SU-DHL-6 (cell line): ENCODE data around the gene STPG3.

Experiments used
- H2AFZ ChIP-seq: fragments of 200-600 bp; sonication (generic); 2 replicates; pipeline ENCODE4 v1.6.1; 2014; ENCODE audit warnings: low read depth, mild to moderate bottlenecking, moderate library complexity, mixed read lengths, antibody characterized with exemption, low read length; ENCODE audit not compliant: severe bottlenecking
- H3F3A ChIP-seq: fragments of 200-600 bp; shearing (Covaris generic); 2 replicates; pipeline ENCODE4 v1.6.0; 2016; ENCODE audit warnings: antibody characterized with exemption, mild to moderate bottlenecking; ENCODE audit not compliant: insufficient read depth
- H3K27ac ChIP-seq: fragments of 200-600 bp; sonication (generic); 2 replicates; pipeline ENCODE4 v1.5.1; 2016; ENCODE audit warnings: low read depth, mild to moderate bottlenecking, low read length, moderate library complexity, mixed read lengths
- H3K27me3 ChIP-seq: fragments of 200-600 bp; sonication (generic), shearing (Covaris generic); 2 replicates; pipeline ENCODE4 v1.6.0; 2014; ENCODE audit warnings: mild to moderate bottlenecking, low read length
- H3K36me3 ChIP-seq: fragments of 200-600 bp; sonication (generic); 2 replicates; pipeline ENCODE4 v1.6.1; 2014; ENCODE audit warnings: mild to moderate bottlenecking, low read length, mixed read lengths
- H3K4me2 ChIP-seq: fragments of 300-600, 200-600 bp; shearing (Covaris generic), sonication (generic); 2 replicates; pipeline ENCODE4 v1.6.0; 2014; ENCODE audit warnings: low read length, low read depth, mild to moderate bottlenecking; ENCODE audit not compliant: poor library complexity, severe bottlenecking
- H3K4me3 ChIP-seq: fragments of 200-600 bp; sonication (generic); 2 replicates; pipeline ENCODE4 v1.5.1; 2014; ENCODE audit warnings: antibody characterized with exemption, low read length, mild to moderate bottlenecking, mixed read lengths; ENCODE audit not compliant: insufficient read depth, poor library complexity, severe bottlenecking
- H3K79me2 ChIP-seq: fragments of 200-600 bp; sonication (generic); 2 replicates; pipeline ENCODE4 v1.6.1; 2014; ENCODE audit warnings: mild to moderate bottlenecking, low read length, moderate library complexity; ENCODE audit not compliant: insufficient read depth
- H3K9ac ChIP-seq: fragments of 200-600 bp; sonication (generic); 2 replicates; pipeline ENCODE4 v1.7.0; 2014; ENCODE audit warnings: mild to moderate bottlenecking, low read length
- H3K9me2 ChIP-seq: fragments of 200-600 bp; sonication (generic); replicated peaks from 2 replicates; pipeline ENCODE4 v1.6.1; 2014; ENCODE audit warnings: low read length; ENCODE audit not compliant: insufficient read depth
- H3K9me3 ChIP-seq: fragments of 200-600 bp; sonication (generic); 2 replicates; pipeline ENCODE4 v1.6.1; 2014; ENCODE audit warnings: low read length, mixed read lengths; ENCODE audit not compliant: insufficient read depth
- H4K20me1 ChIP-seq: fragments of 200-600 bp; sonication (generic); 2 replicates; pipeline ENCODE4 v1.6.1; 2014; ENCODE audit warnings: low read depth, mild to moderate bottlenecking, antibody characterized with exemption, low read length, moderate library complexity, mixed read lengths
- EZH2phosphoT487 ChIP-seq: fragments of 200-600 bp; sonication (generic), shearing (Covaris generic); conservative IDR thresholded peaks from 2 replicates; pipeline ENCODE4 v1.6.1; 2018; ENCODE audit warnings: mild to moderate bottlenecking, antibody characterized with exemption, low read length, moderate library complexity, mixed read lengths
- TF ChIP-seq, protein P1 (sequence below): fragments of 200-600 bp; sonication (generic); IDR thresholded peaks from one replicate; pipeline ENCODE4 v1.5.1; 2017; ENCODE audit warnings: antibody characterized with exemption, mild to moderate bottlenecking, low read length, moderate library complexity; ENCODE audit not compliant: insufficient read depth, poor library complexity, severe bottlenecking

The STPG3 gene

DNA sequence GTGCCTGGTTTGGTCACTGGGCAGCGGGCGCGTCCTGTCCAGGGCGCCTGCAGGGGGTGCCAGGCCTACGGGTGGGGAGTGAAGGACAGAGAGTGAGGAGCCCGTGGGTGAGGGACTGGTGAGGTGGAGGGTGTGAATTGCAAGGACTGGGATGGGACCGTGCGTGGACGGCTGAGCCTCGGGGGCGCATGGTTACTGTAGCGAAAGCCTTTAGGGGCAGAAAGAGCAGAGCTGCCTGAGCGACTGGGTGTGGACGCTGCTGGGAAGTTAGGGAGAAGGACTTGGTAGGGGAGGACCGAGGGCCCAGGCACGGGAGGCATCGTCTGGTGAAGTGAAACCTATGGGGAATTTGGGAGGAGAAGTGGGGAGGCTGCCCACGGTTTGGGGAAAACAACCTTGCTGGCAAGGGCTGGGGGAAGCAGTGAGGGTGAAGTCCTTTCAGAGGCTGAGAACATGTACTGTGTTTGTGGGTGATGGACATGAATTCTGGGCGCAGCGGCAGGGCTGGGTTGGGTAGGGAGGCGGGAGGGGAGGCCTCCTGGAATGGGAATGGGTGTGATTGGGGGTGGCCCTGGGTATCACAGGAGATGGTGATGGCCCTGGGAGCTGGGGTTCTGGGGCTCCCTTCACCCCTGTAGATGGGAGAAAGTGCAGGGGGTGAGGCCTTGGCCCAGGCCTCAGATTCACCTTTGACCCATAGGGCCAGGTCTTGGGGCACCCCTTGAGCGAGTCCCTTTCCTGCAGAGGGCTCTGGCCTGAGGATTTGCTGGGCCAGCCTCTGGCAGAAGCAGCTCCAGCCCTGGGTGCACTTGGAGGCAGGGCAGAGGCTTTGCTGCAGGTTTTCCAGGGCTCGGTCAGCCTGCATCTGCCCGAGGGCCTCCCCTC is 24.7 kb downstream of the STPG3 start:
- TF ChIP-seq, protein P1, sequence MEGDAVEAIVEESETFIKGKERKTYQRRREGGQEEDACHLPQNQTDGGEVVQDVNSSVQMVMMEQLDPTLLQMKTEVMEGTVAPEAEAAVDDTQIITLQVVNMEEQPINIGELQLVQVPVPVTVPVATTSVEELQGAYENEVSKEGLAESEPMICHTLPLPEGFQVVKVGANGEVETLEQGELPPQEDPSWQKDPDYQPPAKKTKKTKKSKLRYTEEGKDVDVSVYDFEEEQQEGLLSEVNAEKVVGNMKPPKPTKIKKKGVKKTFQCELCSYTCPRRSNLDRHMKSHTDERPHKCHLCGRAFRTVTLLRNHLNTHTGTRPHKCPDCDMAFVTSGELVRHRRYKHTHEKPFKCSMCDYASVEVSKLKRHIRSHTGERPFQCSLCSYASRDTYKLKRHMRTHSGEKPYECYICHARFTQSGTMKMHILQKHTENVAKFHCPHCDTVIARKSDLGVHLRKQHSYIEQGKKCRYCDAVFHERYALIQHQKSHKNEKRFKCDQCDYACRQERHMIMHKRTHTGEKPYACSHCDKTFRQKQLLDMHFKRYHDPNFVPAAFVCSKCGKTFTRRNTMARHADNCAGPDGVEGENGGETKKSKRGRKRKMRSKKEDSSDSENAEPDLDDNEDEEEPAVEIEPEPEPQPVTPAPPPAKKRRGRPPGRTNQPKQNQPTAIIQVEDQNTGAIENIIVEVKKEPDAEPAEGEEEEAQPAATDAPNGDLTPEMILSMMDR: no peak
- TF ChIP-seq EZH2phosphoT487: no peak
- no peaks in the 10 kb centered on the region for H3K79me2 ChIP-seq
- no peaks in the 10 kb centered on the region for H3K9me2 ChIP-seq
- no peak overlapping the region for H3K4me3 ChIP-seq
- no peaks in the 10 kb centered on the region for H3K27me3 ChIP-seq
- H3K9ac ChIP-seq: no peak overlapping the region
- no peaks in the 10 kb centered on the region for H3K36me3 ChIP-seq
- H3K9me3 ChIP-seq: no peaks in the 10 kb centered on the region
- no peak overlapping the region for H3K4me2 ChIP-seq
- H3K27ac ChIP-seq: 0 out of 2 replicates have a peak overlapping the region, but pooled peaks have one; percentile 62
- no peaks in the 10 kb centered on the region for H4K20me1 ChIP-seq
- no peaks in the 10 kb centered on the region for H3F3A ChIP-seq
- no peak overlapping the region for H2AFZ ChIP-seq

DNA sequence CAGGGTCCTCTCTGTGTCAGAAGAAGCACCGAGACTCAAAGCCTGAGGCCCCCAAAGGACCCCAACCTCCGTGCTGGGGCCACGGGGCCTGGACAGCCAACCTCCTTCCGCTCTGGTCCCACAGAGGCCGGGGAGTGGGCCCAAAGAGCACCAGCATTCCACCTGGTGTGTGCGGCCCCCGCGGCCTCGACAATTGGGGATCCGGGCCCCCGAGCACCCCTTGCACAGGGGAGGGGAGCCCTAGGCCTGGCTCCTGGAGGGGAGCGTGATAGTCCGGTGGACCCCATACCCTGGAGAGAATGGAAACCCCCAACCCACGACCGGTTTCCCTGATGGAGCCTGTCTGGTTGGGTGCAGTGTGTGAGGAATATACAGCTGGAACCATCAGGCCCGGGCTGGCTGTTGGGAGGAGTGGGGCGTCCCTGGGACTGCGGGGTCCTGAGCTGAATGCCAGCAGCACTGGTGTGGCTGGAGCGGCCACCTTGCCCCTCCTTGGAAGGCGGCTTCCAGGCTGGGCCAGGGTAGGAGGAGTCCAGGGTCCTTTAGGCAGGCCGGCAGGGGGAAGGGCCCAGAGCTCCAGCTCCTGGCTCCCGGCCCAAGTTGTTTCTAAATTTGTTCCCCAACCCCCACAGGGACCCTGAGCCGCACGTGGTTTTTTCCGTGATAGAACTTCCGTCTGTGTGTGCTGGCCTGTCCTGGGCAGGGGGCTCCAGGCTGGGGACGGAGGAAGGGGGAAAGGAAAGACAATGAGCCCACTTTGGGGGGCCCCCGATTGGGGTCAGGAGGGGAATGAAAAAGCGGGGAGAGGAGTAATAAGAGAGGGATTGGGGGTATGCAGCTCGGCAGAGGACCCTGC is 25.6 kb downstream of the STPG3 start:
- H3K27me3 ChIP-seq: no peaks in the 10 kb centered on the region
- no peaks in the 10 kb centered on the region for H3K9me3 ChIP-seq
- TF ChIP-seq, protein P1: no peak
- no peak for TF ChIP-seq EZH2phosphoT487
- no peak overlapping the region for H2AFZ ChIP-seq
- peak overlapping the region; percentile 62 for H3K27ac ChIP-seq
- H3K4me3 ChIP-seq: peak overlapping the region; percentile 47
- no peaks in the 10 kb centered on the region for H3K36me3 ChIP-seq
- no peaks in the 10 kb centered on the region for H3K79me2 ChIP-seq
- H3K9ac ChIP-seq: peak overlapping the region; percentile 55
- H3F3A ChIP-seq: no peaks in the 10 kb centered on the region
- no peaks in the 10 kb centered on the region for H3K9me2 ChIP-seq
- peak overlapping the region; percentile 67 for H3K4me2 ChIP-seq
- H4K20me1 ChIP-seq: no peaks in the 10 kb centered on the region

DNA sequence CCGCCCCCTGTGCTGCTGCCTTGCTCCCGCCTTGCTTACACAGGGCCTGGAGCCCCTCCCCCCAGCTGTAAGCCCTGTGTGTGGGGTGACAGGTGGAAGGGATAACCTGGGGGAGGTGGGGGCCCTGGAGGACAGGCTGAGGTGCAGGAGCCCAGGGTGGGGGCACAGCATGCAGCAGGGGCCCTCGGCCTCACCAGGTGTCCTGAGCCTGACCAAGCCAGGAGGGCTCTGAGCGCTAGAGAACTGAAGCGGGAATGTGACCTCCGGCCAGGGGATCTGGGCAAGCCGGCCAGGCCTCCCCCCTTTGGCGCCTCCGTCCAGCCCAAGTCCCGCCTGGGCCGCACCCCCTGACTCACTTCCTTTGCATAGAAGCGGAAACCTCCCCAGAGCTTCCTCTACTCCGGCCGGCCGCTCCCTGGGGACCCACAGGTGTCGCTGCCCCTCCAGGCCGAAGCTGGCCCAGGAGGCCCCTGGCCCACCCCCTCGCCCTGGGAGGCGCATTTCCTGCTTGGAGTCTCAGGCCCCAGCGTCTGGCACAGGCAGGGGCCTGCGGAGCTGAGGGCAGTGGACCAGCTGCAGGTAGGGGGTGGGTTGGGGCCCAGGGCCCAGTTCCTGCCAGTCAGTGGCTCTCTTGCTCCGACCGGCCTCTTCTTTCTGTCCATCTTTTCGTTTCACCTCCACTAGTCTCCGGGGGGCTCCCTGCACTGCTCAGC is 26.4 kb downstream of the STPG3 start, which contains the start of gene TOR4A:
Gene TOR4A (plus strand): TSS at position 398 of the 713 bp plus-strand sequence. CDS start 964 bp downstream, outside the sequence.
- Histone ChIP-seq H3K9me2 (no peaks in the 10 kb centered on the region), H3K9me3 (no peaks in the 10 kb centered on the region), H3K27me3 (no peaks in the 10 kb centered on the region), H3F3A (peaks cover 3% of the 10 kb centered on the region; the same call in 1 of the 2 replicates), H2AFZ (no peak within 1 kb of the TSS), H4K20me1 (no peaks in the 10 kb centered on the region), H3K9ac (peak within 1 kb of the TSS; percentile 55), H3K79me2 (no peaks in the 10 kb centered on the region), H3K36me3 (no peaks in the 10 kb centered on the region), H3K4me2 (peak within 1 kb of the TSS; percentile 67), H3K4me3 (peak within 1 kb of the TSS; percentile 47), H3K27ac (peak within 1 kb of the TSS; percentile 62)
- TF ChIP-seq, protein P1: no peak
- no peak for TF ChIP-seq EZH2phosphoT487
